ENCODE measurements around the gene RALGDS. TPM values are rescaled to one million over a fixed set of nuclear protein-coding genes. Genes with fewer than 3 reads are reported as not detected.

The RALGDS gene
- total and polyA plus RNA-seq, 9 of the 15 experiments (the other 6 are each of a cell fraction or from before 2014, with no cell fraction given) = 0.75 to 43.3 (median 27.1) TPM

DNA sequence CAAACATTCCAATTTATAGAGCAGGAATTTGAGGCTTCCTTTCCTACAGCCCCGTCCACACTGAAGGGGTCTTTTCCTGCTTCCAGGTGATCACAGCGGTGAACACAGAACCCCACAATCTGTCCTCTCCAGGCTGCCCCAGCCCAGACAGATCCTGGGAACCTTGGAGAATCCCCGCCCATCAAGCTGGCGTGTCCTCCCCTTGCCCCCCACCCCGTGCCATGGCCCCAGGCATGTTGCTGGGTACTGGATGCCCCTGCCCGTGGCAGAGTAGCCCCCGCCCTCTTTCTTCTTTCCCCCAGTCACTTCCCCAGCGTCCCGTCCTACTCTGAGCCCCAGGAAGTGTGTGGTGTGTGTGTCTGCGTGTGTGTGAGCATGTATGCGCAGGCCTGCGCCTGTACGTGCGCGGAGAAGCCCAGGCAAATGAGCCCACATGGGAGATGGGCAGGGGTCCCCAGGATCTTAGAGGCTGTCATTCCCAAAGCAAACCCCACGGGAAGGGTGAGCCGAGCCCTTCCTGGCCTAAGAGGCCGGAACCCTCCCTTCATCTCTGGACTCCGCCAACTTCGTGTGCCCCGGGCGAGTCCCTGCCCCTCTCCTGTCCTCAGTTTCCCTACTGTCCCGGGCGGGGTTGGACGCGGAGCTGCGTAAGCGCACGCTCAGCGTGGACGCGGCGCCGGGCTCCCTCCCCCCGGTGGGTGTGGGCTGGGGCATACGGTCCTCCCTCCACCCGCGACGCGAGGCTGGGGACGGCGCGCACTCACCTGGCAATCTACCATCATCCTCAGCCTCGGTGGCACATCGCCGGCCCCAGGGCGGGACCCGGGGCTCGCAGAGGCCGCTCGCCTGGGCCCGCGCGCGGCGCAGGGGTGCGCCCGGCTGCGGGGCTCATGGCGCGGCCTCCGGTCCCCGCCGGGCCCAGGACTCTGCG lies 27.4 kb upstream of the RALGDS start (continued):
- TF ChIP-seq, protein P1, sequence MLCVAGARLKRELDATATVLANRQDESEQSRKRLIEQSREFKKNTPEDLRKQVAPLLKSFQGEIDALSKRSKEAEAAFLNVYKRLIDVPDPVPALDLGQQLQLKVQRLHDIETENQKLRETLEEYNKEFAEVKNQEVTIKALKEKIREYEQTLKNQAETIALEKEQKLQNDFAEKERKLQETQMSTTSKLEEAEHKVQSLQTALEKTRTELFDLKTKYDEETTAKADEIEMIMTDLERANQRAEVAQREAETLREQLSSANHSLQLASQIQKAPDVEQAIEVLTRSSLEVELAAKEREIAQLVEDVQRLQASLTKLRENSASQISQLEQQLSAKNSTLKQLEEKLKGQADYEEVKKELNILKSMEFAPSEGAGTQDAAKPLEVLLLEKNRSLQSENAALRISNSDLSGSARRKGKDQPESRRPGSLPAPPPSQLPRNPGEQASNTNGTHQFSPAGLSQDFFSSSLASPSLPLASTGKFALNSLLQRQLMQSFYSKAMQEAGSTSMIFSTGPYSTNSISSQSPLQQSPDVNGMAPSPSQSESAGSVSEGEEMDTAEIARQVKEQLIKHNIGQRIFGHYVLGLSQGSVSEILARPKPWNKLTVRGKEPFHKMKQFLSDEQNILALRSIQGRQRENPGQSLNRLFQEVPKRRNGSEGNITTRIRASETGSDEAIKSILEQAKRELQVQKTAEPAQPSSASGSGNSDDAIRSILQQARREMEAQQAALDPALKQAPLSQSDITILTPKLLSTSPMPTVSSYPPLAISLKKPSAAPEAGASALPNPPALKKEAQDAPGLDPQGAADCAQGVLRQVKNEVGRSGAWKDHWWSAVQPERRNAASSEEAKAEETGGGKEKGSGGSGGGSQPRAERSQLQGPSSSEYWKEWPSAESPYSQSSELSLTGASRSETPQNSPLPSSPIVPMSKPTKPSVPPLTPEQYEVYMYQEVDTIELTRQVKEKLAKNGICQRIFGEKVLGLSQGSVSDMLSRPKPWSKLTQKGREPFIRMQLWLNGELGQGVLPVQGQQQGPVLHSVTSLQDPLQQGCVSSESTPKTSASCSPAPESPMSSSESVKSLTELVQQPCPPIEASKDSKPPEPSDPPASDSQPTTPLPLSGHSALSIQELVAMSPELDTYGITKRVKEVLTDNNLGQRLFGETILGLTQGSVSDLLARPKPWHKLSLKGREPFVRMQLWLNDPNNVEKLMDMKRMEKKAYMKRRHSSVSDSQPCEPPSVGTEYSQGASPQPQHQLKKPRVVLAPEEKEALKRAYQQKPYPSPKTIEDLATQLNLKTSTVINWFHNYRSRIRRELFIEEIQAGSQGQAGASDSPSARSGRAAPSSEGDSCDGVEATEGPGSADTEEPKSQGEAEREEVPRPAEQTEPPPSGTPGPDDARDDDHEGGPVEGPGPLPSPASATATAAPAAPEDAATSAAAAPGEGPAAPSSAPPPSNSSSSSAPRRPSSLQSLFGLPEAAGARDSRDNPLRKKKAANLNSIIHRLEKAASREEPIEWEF (CRISPR knock-in tag; IDR thresholded peaks at IDR 0.05) = no peak
- TF ChIP-seq ZNF778 (CRISPR knock-in tag; IDR thresholded peaks at IDR 0.05) (no peak), SNRNP70 (optimal IDR thresholded peaks at IDR 0.05; ENCODE audit: low read depth, low read length) (peak; percentile 89), ZBTB7A (IDR thresholded peaks at IDR 0.05; ENCODE audit: borderline replicate concordance, control insufficient read depth, low read depth, low read length) (0 out of 2 replicates have a peak, but pooled peaks have one; percentile 15), HMG20B (CRISPR knock-in tag; IDR thresholded peaks at IDR 0.05) (no peak), ZNF589 (CRISPR knock-in tag; IDR thresholded peaks at IDR 0.05; ENCODE audit: low read depth) (no peak), ZNF121 (CRISPR knock-in tag; conservative IDR thresholded peaks at IDR 0.05) (no peak), MCM2 (IDR thresholded peaks at IDR 0.05; ENCODE audit: low read depth) (no peak), DDX20 (tag; IDR thresholded peaks at IDR 0.05; ENCODE audit: low read depth) (no peak), RBFOX2 (IDR thresholded peaks at IDR 0.05; ENCODE audit: low read depth, low read length) (peak; percentile 0; the same call in 1 of the 2 replicates), FOXA3 (CRISPR knock-in tag; conservative IDR thresholded peaks at IDR 0.05 in 1 of 2, IDR thresholded peaks at IDR 0.05 in 1 of 2) (0 out of 4 replicates have a peak, but pooled peaks of 1 of the 2 experiments have one; percentile 31), MBD2 (IDR thresholded peaks at IDR 0.05; ENCODE audit: borderline replicate concordance, low read depth) (no peak), ZNF224 (CRISPR knock-in tag; IDR thresholded peaks at IDR 0.05) (no peak)
- TF ChIP-seq, protein P2, sequence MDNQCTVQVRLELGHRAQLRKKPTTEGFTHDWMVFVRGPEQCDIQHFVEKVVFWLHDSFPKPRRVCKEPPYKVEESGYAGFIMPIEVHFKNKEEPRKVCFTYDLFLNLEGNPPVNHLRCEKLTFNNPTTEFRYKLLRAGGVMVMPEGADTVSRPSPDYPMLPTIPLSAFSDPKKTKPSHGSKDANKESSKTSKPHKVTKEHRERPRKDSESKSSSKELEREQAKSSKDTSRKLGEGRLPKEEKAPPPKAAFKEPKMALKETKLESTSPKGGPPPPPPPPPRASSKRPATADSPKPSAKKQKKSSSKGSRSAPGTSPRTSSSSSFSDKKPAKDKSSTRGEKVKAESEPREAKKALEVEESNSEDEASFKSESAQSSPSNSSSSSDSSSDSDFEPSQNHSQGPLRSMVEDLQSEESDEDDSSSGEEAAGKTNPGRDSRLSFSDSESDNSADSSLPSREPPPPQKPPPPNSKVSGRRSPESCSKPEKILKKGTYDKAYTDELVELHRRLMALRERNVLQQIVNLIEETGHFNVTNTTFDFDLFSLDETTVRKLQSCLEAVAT (IDR thresholded peaks at IDR 0.05) = no peak
- TF ChIP-seq, protein P3, sequence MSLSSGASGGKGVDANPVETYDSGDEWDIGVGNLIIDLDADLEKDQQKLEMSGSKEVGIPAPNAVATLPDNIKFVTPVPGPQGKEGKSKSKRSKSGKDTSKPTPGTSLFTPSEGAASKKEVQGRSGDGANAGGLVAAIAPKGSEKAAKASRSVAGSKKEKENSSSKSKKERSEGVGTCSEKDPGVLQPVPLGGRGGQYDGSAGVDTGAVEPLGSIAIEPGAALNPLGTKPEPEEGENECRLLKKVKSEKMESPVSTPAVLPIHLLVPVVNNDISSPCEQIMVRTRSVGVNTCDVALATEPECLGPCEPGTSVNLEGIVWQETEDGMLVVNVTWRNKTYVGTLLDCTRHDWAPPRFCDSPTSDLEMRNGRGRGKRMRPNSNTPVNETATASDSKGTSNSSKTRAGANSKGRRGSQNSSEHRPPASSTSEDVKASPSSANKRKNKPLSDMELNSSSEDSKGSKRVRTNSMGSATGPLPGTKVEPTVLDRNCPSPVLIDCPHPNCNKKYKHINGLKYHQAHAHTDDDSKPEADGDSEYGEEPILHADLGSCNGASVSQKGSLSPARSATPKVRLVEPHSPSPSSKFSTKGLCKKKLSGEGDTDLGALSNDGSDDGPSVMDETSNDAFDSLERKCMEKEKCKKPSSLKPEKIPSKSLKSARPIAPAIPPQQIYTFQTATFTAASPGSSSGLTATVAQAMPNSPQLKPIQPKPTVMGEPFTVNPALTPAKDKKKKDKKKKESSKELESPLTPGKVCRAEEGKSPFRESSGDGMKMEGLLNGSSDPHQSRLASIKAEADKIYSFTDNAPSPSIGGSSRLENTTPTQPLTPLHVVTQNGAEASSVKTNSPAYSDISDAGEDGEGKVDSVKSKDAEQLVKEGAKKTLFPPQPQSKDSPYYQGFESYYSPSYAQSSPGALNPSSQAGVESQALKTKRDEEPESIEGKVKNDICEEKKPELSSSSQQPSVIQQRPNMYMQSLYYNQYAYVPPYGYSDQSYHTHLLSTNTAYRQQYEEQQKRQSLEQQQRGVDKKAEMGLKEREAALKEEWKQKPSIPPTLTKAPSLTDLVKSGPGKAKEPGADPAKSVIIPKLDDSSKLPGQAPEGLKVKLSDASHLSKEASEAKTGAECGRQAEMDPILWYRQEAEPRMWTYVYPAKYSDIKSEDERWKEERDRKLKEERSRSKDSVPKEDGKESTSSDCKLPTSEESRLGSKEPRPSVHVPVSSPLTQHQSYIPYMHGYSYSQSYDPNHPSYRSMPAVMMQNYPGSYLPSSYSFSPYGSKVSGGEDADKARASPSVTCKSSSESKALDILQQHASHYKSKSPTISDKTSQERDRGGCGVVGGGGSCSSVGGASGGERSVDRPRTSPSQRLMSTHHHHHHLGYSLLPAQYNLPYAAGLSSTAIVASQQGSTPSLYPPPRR (CRISPR knock-in tag; IDR thresholded peaks at IDR 0.05; ENCODE audit: borderline replicate concordance) = no peak
